GM03348 (cell line): Measurements from ENCODE around the gene ITPRID1.
"Not testable (repeated sequence)": the region's sequence is repeated elsewhere in the genome, so short reads cannot be mapped to it uniquely, and the experiment has no call there.

Source experiments
- DNase-seq: peaks from one replicate; pipeline ENCODE4 v3.0.0; 2012; ENCODE audit warnings: low spot score

ITPRID1 gene

GRCh38 chr7:31516680-31517502 is 3.0 kb downstream of the ITPRID1 start:
- no peak for DNase-seq

GRCh38 chr7:31517513-31517912 is 3.6 kb downstream of the ITPRID1 start:
- no peak for DNase-seq

- DNase-seq: no peak
Measured at GRCh38 chr7:31518766-31519165, 4.9 kb downstream of the ITPRID1 start.

- no peak for DNase-seq
Measured at GRCh38 chr7:31521336-31522010, 7.6 kb downstream of the ITPRID1 start.

- no peak for DNase-seq
Measured at GRCh38 chr7:31526864-31527263, 13.0 kb downstream of the ITPRID1 start.

- DNase-seq: no peak
Measured at GRCh38 chr7:31529103-31529502, 15.2 kb downstream of the ITPRID1 start.

- DNase-seq: not testable (repeated sequence)
Measured at GRCh38 chr7:31540651-31541185, 26.8 kb downstream of the ITPRID1 start.

- DNase-seq: no peak
Measured at GRCh38 chr7:31545549-31545948, 31.7 kb downstream of the ITPRID1 start.

GRCh38 chr7:31549611-31550010 is 35.7 kb downstream of the ITPRID1 start:
- DNase-seq: no peak

GRCh38 chr7:31550432-31550831 is 36.5 kb downstream of the ITPRID1 start:
- DNase-seq: no peak

- DNase-seq: no peak
Measured at GRCh38 chr7:31553661-31554081, 39.8 kb downstream of the ITPRID1 start.

- DNase-seq: no peak
Measured at GRCh38 chr7:31562002-31562401, 48.1 kb downstream of the ITPRID1 start.

GRCh38 chr7:31563522-31563921 is 49.6 kb downstream of the ITPRID1 start:
- DNase-seq: no peak

GRCh38 chr7:31563951-31564350 is 50.1 kb downstream of the ITPRID1 start:
- DNase-seq: no peak

GRCh38 chr7:31564661-31565060 is 50.8 kb downstream of the ITPRID1 start:
- no peak for DNase-seq

GRCh38 chr7:31569528-31569927 is 55.6 kb downstream of the ITPRID1 start:
- DNase-seq: no peak

- no peak for DNase-seq
Measured at GRCh38 chr7:31583526-31583925, 69.6 kb downstream of the ITPRID1 start.

GRCh38 chr7:31583942-31584341 is 70.1 kb downstream of the ITPRID1 start:
- DNase-seq: no peak

- no peak for DNase-seq
Measured at GRCh38 chr7:31595390-31595789, 81.5 kb downstream of the ITPRID1 start.

GRCh38 chr7:31602041-31602625 is 88.2 kb downstream of the ITPRID1 start:
- no peak for DNase-seq

- peak; percentile 20 for DNase-seq
Measured at GRCh38 chr7:31603046-31603445, 89.2 kb downstream of the ITPRID1 start.

GRCh38 chr7:31613604-31614003 is 99.7 kb downstream of the ITPRID1 start:
- DNase-seq: no peak

GRCh38 chr7:31633467-31633866 is 119.6 kb downstream of the ITPRID1 start:
- DNase-seq: no peak
